ACC112 (cell line): ENCODE data around the gene COL15A1.

Experiments used
- H2AFZ ChIP-seq: fragments of 200-600 bp; sonication (generic); one replicate; pipeline ENCODE4 v1.6.0; 2017; ENCODE audit warnings: antibody characterized with exemption, low read length; ENCODE audit not compliant: unreplicated experiment
- H3K27ac ChIP-seq: fragments of 200-600 bp; sonication (generic); 2 replicates; pipeline ENCODE4 v1.5.1; 2014; ENCODE audit warnings: low read depth, mild to moderate bottlenecking, antibody characterized with exemption, low read length, moderate library complexity
- H3K27me3 ChIP-seq: fragments of 200-600 bp; sonication (generic); 2 replicates; pipeline ENCODE4 v1.6.1; 2014; ENCODE audit warnings: mild to moderate bottlenecking, antibody characterized with exemption, low read length, moderate library complexity, mixed read lengths; ENCODE audit not compliant: insufficient read depth
- H3K36me3 ChIP-seq: fragments of 200-600 bp; sonication (generic); 2 replicates; pipeline ENCODE4 v1.6.1; 2016; ENCODE audit warnings: mild to moderate bottlenecking, antibody characterized with exemption, low read length, moderate library complexity, mixed read lengths; ENCODE audit not compliant: insufficient read depth
- H3K4me1 ChIP-seq: fragments of 200-600 bp; sonication (generic); one replicate; pipeline ENCODE4 v1.6.1; 2016; ENCODE audit warnings: low read length, mixed read lengths; ENCODE audit not compliant: insufficient read depth, unreplicated experiment, control insufficient read depth
- H3K4me3 ChIP-seq: fragments of 200-600 bp; sonication (generic); 2 replicates; pipeline ENCODE4 v1.5.1; 2014; ENCODE audit warnings: mild to moderate bottlenecking, low read depth, low read length
- H3K79me2 ChIP-seq: fragments of 200-600 bp; sonication (generic); one replicate; pipeline ENCODE4 v1.6.0; 2016; ENCODE audit warnings: low read length; ENCODE audit not compliant: control insufficient read depth, unreplicated experiment, insufficient read depth

The COL15A1 gene

DNA sequence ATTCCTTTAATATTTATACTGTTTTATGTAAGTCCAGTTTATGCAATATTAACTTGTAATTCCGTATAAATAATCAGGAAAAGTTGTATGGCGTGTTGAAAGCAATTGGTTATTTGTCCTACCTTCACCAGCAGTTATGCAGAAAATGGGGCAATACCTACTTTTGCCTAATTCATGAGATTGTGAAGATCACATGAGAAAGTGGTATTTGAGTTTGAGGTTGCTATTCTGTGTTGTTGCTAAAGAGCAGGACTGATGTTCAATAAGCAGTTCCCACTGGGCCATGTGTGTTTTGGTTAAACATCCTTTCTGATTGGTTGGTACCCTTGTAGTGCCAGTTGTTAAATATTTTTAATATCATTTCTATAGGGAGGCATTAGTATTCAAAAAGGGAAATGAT, 164.4 kb downstream of the COL15A1 start:
- H3K27ac ChIP-seq = no peak overlapping the region
- H3K4me1 ChIP-seq = peaks cover 25% of the 10 kb centered on the region
- peaks cover 53% of the 10 kb centered on the region for H3K79me2 ChIP-seq

DNA sequence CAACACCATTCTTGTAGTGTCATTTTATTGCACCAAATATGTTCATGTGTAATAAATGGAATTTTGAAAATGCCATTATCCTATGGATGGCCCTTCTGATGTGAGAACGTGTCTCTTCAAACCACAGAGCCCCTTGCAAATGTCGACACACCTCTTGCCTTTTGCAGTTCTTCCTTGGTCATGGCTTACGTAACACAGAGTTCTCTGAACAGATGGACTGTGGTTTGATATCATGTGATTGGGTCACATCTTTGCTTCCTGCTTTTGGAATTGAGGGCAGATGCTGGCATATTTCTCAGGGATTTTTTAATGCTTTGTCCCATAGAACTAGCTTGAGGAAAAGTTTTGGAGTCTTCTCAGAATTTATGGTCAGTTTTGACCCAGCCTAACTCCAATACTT, 165.8 kb downstream of the COL15A1 start:
- H3K4me3 ChIP-seq = no peak overlapping the region
- H3K4me1 ChIP-seq = peaks cover 19% of the 10 kb centered on the region
- H3K36me3 ChIP-seq = no peaks in the 10 kb centered on the region
- H3K27ac ChIP-seq = no peak overlapping the region
- peaks cover 55% of the 10 kb centered on the region for H3K79me2 ChIP-seq
- no peak overlapping the region for H2AFZ ChIP-seq
- H3K27me3 ChIP-seq = no peaks in the 10 kb centered on the region

More for the DNA sequence above, 164.4 kb downstream of the COL15A1 start:
- no peak overlapping the region for H2AFZ ChIP-seq
- H3K36me3 ChIP-seq = no peaks in the 10 kb centered on the region
- H3K4me3 ChIP-seq = no peak overlapping the region
- no peaks in the 10 kb centered on the region for H3K27me3 ChIP-seq

DNA sequence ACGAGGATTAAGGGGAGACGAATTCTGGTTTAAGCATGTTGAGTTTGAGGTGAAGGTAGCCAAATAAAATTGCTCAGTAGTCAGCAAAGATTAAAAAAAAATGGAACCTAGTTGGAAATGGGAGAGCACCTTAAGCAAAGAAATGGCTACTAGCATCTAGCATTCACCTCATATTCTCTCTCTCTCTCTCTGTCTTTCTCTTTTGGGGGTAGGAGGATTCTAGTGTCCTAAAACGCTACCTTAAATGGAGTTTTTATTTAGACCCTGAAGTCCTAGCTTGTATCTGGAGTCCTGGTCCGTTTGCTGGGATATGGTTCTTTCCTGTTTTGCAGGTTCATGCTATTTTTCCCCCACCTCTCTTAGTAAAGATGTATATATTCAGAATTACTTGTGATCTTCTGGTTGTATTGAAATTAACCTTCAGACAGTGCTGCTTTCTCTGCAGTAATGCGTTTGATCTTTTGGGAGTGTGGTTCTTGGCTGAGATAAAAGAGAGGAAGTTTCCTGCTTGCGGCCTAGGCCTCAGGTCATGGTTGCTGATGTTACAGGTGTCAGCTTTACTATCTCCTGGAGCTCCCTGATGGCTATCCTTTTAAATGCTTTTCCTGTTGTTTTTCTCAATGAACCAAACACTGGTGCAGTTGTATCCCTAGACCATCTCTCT, 169.2 kb downstream of the COL15A1 start:
- H3K27me3 ChIP-seq = no peaks in the 10 kb centered on the region
- peaks cover 3% of the 10 kb centered on the region for H3K4me1 ChIP-seq
- no peak overlapping the region for H3K4me3 ChIP-seq
- H3K27ac ChIP-seq = no peak overlapping the region
- peaks cover 50% of the 10 kb centered on the region for H3K79me2 ChIP-seq
- no peaks in the 10 kb centered on the region for H3K36me3 ChIP-seq
- no peak overlapping the region for H2AFZ ChIP-seq

DNA sequence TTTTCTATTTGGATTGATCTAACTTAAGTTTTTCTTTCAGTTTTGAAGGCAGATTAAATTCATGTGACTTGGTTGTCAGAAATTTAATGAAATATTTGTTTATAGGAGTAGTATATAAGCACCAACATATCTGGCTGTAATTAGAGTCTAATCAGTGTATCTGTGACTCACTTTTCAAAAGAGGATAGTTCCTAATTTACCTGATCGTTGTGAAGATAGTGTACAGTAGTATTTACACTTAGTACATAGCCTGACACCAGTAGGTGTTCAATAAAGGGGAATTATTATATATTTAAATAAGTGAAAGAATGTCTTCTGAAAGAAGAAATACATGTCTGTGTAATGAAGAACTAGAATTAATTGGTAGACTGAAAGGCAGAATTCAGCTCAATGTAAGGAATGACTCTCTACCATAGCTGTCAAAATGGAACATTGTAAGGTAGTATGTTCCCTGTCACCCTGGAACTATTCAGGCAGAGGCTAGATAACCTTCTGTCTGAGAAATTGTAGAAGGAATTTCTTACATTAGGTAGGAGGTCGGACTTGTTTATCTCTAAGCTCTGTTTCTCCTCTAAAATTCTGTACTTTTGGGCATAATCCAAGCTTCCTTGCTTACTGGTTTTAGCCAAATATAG, 169.8 kb downstream of the COL15A1 start:
- H3K4me1 ChIP-seq = no peaks in the 10 kb centered on the region

GRCh38 chr9:99114049-99114440, 170.3 kb downstream of the COL15A1 start:
- no peak overlapping the region for H2AFZ ChIP-seq
- no peaks in the 10 kb centered on the region for H3K36me3 ChIP-seq
- H3K4me3 ChIP-seq = no peak overlapping the region
- no peaks in the 10 kb centered on the region for H3K4me1 ChIP-seq
- peaks cover 43% of the 10 kb centered on the region for H3K79me2 ChIP-seq
- no peak overlapping the region for H3K27ac ChIP-seq
- H3K27me3 ChIP-seq = no peaks in the 10 kb centered on the region

More for the DNA sequence above, 169.8 kb downstream of the COL15A1 start:
- H3K36me3 ChIP-seq = no peaks in the 10 kb centered on the region
- H3K79me2 ChIP-seq = peaks cover 46% of the 10 kb centered on the region
- H2AFZ ChIP-seq = no peak overlapping the region
- H3K27me3 ChIP-seq = no peaks in the 10 kb centered on the region
- H3K27ac ChIP-seq = no peak overlapping the region
- no peak overlapping the region for H3K4me3 ChIP-seq

DNA sequence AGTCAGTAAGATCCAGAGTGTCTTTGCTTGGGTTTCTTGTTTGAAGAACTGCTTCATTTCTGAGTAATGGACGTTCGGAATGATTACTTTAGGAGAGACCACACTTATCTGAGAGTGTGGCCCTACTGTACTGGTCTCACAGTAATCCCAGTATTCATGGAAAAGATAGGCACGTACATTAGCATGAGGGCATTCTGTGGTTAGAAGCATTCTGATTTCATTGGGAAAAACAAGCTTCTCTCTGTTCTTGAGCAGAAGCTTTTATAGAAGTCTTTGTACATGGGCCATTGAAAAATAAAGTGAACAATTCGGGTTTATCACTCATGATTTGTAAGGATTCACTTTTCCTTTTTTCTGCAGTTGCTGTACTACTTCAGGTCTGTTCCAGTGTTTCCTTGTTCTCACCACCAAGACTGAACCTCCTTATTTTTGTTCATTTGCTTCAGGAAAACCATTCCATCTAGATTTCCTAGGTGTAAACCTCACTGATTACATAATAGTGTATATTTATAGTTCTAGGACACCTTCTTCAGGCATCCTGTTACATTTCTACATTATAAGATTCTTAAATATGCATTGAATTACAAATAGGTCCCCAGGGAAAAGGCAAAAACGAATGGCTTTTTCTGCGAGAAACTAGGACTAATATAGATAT, 171.3 kb downstream of the COL15A1 start:
- Histone ChIP-seq H3K4me1 (no peaks in the 10 kb centered on the region), H3K36me3 (no peaks in the 10 kb centered on the region), H2AFZ (no peak overlapping the region), H3K27me3 (no peaks in the 10 kb centered on the region), H3K79me2 (peaks cover 42% of the 10 kb centered on the region), H3K4me3 (no peak overlapping the region), H3K27ac (no peak overlapping the region)

GRCh38 chr9:99116003-99116411, 172.3 kb downstream of the COL15A1 start:
- peaks cover 42% of the 10 kb centered on the region for H3K79me2 ChIP-seq
- H3K4me1 ChIP-seq = no peaks in the 10 kb centered on the region
- H3K36me3 ChIP-seq = no peaks in the 10 kb centered on the region
- H3K27me3 ChIP-seq = no peaks in the 10 kb centered on the region
- H3K4me3 ChIP-seq = no peak overlapping the region
- no peak overlapping the region for H2AFZ ChIP-seq
- no peak overlapping the region for H3K27ac ChIP-seq

- no peaks in the 10 kb centered on the region for H3K36me3 ChIP-seq
- no peak overlapping the region for H3K27ac ChIP-seq
- no peaks in the 10 kb centered on the region for H3K27me3 ChIP-seq
- peaks cover 40% of the 10 kb centered on the region for H3K79me2 ChIP-seq
- no peaks in the 10 kb centered on the region for H3K4me1 ChIP-seq
- H2AFZ ChIP-seq = no peak overlapping the region
- H3K4me3 ChIP-seq = no peak overlapping the region
Measured at GRCh38 chr9:99118782-99119466, 175.2 kb downstream of the COL15A1 start.

DNA sequence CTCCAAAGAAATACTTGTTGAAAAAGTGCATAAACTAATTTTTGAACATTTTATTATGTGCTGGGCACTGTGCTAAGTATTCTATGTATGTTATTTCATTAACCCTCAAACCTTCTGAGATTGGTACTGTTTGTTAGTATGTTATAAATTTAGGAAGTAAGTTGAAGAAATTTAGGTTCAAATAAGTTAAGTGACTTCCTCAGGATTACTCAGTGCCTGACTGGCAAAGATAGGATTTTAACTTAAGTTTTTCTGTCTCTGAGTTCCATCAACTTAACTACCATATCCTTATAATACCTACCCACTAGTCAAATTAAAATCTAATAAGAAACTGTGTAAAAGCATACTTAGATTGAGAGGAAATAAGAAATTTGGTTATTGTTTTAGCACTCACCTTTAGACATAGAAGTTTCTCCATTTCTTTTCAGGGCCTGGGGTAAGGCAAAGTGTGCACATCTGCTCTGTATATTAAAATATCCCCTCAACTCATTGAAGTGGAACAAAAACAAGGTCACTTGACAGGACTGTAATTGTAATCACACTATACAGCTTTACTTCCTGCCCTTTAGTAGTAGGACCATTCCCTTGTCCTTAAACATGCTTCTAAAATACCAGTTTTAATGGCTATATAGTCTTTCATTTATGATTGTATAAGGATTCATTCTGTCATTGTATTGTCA, 176.4 kb downstream of the COL15A1 start:
- Histone ChIP-seq H3K4me1 (no peaks in the 10 kb centered on the region), H3K4me3 (no peak overlapping the region), H3K27me3 (no peaks in the 10 kb centered on the region), H3K27ac (no peak overlapping the region), H3K36me3 (no peaks in the 10 kb centered on the region), H2AFZ (no peak overlapping the region), H3K79me2 (peaks cover 32% of the 10 kb centered on the region)
